HepG2 (cell line): ENCODE data around the gene JPH4. TPM values are rescaled to one million over a fixed set of nuclear protein-coding genes. Genes with fewer than 3 reads are reported as not detected.

ENCODE experiments used
- ATAC-seq: fragments of 200-7000 bp; cut with Tn5 transposase; 3 replicates; pipeline ENCODE4 v1.9.1; 2020; ENCODE audit warnings: mild to moderate bottlenecking, moderate library complexity
- BruUV-seq: library from RNA; stranded (reverse); fragments of 400-500 nt; replicated peaks from 2 replicates; lab custom pipeline; 2021; lab: Mats Ljungman, UMichigan
- CTCF ChIA-PET: fragments of 300-600 bp; formaldehyde crosslinking; extraction: SDS; loops from one replicate; lab custom pipeline; 2021; ENCODE audit warnings: low total read pairs, inconsistent platforms, low intra/inter-chr PET ratio; lab: Yijun Ruan, JAX
- POLR2A ChIA-PET: fragments of 350-600 bp; sonication (Branson Sonifier 250); formaldehyde crosslinking; loops from one replicate; lab custom pipeline; 2020; ENCODE audit warnings: antibody characterized with exemption, inconsistent platforms; lab: Yijun Ruan, JAX
- DNase-seq: peaks from one replicate; pipeline ENCODE4 v3.0.0-alpha.2; 2015; ENCODE audit warnings: low spot score
- FAIRE-seq: peaks from 3 replicates; lab custom pipeline; 2011; peaks lifted over from hg19 to GRCh38; lab: Jason Lieb, UNC
- H2AFZ ChIP-seq: one replicate; pipeline ENCODE4 v1.6.1; 2011; ENCODE audit warnings: low read length, inconsistent platforms
- H3K27ac ChIP-seq: fragments of 300-600 bp; 3 replicates; pipeline ENCODE4 v1.8.0; 2011; ENCODE audit warnings: mixed run types, mild to moderate bottlenecking, mixed read lengths, low read length, inconsistent platforms; ENCODE audit not compliant: insufficient read depth; ENCODE audit errors: extremely low read length
- H3K27me3 ChIP-seq, 2 experiments: fragments of 200-600 bp in 1 of 2; 2 replicates in 1 of 2; 3 replicates in 1 of 2; pipeline versions ENCODE4 v1.6.0 to v1.8.0; 2011; ENCODE audit warnings: low read length in 2 of 2, mild to moderate bottlenecking in 2 of 2, moderate library complexity in 2 of 2, inconsistent platforms in 1 of 2; ENCODE audit not compliant: insufficient read depth in 2 of 2, control insufficient read depth in 1 of 2
- H3K36me3 ChIP-seq, 2 experiments: fragments of 200-600 bp in 1 of 2; replicated peaks in 1 of 2; 2 replicates in 1 of 2; 3 replicates in 1 of 2; pipeline versions ENCODE4 v1.5.1 to v1.8.0; 2011; ENCODE audit warnings: low read length in 2 of 2, inconsistent platforms in 1 of 2; ENCODE audit not compliant: insufficient read depth in 2 of 2, control insufficient read depth in 1 of 2
- H3K4me1 ChIP-seq: 2 replicates; pipeline ENCODE4 v1.5.1; 2012; ENCODE audit warnings: low read length, inconsistent platforms; ENCODE audit not compliant: insufficient read depth
- H3K4me2 ChIP-seq: 2 replicates; pipeline ENCODE4 v1.6.0; 2011; ENCODE audit warnings: low read depth, low read length, inconsistent platforms
- H3K4me3 ChIP-seq, 3 experiments: fragments of 200-600 bp in 1 of 3; sonication (generic), shearing (Covaris generic) in 1 of 3; replicated peaks in 1 of 3; 2 replicates each; pipeline ENCODE4 v1.5.1; 2011 to 2016; ENCODE audit warnings: low read length in 3 of 3, inconsistent platforms in 2 of 3, low read depth in 2 of 3, mild to moderate bottlenecking in 2 of 3, control low read depth in 1 of 3, mixed read lengths in 1 of 3; ENCODE audit not compliant: insufficient read depth in 1 of 3
- H3K79me2 ChIP-seq: one replicate; pipeline ENCODE4 v1.6.1; 2011; ENCODE audit warnings: low read length, inconsistent platforms; ENCODE audit not compliant: insufficient read depth
- H3K9ac ChIP-seq: 2 replicates; pipeline ENCODE4 v1.6.0; 2011; ENCODE audit warnings: mild to moderate bottlenecking, low read depth, low read length, inconsistent platforms; ENCODE audit not compliant: insufficient read depth
- H3K9me3 ChIP-seq: 2 replicates; pipeline ENCODE4 v1.5.1; 2012; ENCODE audit warnings: mild to moderate bottlenecking, low read length
- H4K20me1 ChIP-seq: 2 replicates; pipeline ENCODE4 v1.6.0; 2011; ENCODE audit warnings: inconsistent platforms, mild to moderate bottlenecking, low read length, moderate library complexity; ENCODE audit not compliant: insufficient read depth
- ATM ChIP-seq: fragments of 450-650 bp; IDR thresholded peaks from 2 replicates; pipeline ENCODE4 v1.7.1; 2017; ENCODE audit warnings: mild to moderate bottlenecking, borderline replicate concordance
- CBFB ChIP-seq: sonication (generic); formaldehyde crosslinking; IDR thresholded peaks from 2 replicates; pipeline ENCODE4 v1.4.0; 2020; ENCODE audit warnings: missing genetic modification reagents
- GLI4 ChIP-seq: sonication (generic); formaldehyde crosslinking; IDR thresholded peaks from 2 replicates; pipeline ENCODE4 v1.5.1; 2020; ENCODE audit warnings: missing genetic modification reagents, mild to moderate bottlenecking, moderate library complexity, borderline replicate concordance
- NAIF1 ChIP-seq: sonication (generic); formaldehyde crosslinking; IDR thresholded peaks from 2 replicates; pipeline ENCODE4 v1.5.0; 2020; ENCODE audit warnings: mild to moderate bottlenecking, missing genetic modification reagents, borderline replicate concordance
- RERE ChIP-seq: IDR thresholded peaks from 2 replicates; pipeline ENCODE4 v1.6.1; 2016; ENCODE audit warnings: low read depth, missing genetic modification reagents, missing compliant biosample characterization
- ZNF235 ChIP-seq: sonication (generic); formaldehyde crosslinking; IDR thresholded peaks from 2 replicates; pipeline ENCODE4 v1.8.1; 2023; ENCODE audit warnings: mild to moderate bottlenecking, missing genetic modification reagents, borderline replicate concordance
- ZNF280D ChIP-seq: sonication (generic); formaldehyde crosslinking; IDR thresholded peaks from 2 replicates; pipeline ENCODE4 v1.5.1; 2020; ENCODE audit warnings: mild to moderate bottlenecking, missing genetic modification reagents
- ZNF281 ChIP-seq: sonication (generic); formaldehyde crosslinking; IDR thresholded peaks from 2 replicates; pipeline ENCODE4 v1.4.0; 2020; ENCODE audit warnings: missing genetic modification reagents, borderline replicate concordance
- ZNF343 ChIP-seq: sonication (generic); formaldehyde crosslinking; IDR thresholded peaks from 2 replicates; pipeline ENCODE4 v1.4.0; 2020; ENCODE audit warnings: mild to moderate bottlenecking, missing genetic modification reagents
- WGBS: methylation state at CpG from one replicate; pipeline ENCODE4 v1.1.6; 2017; ENCODE audit warnings: low lambda C conversion rate; 5-methylcytosine and 5-hydroxymethylcytosine counted together
- in situ Hi-C: cut with HindIII; loops from 2 replicates; pipeline ENCODE4 v1.10.0; 2017; ENCODE audit warnings: low pct_unique_long_range_greater_than_20kb; ENCODE audit not compliant: extremely low pct_ligation_motif_present
- intact Hi-C: fragments of 100-400 bp; cut with micrococcal nuclease; formaldehyde crosslinking; loops from one replicate; pipeline ENCODE4 v1.10.0; 2022; ENCODE audit not compliant: unreplicated experiment
- polyA plus RNA-seq, 8 experiments: library from polyadenylated mRNA; depleted of rRNA in 3 of 8; stranded (reverse) in 7 of 8; unstranded in 1 of 8; fragments of >200 nt; fragmentation: Illumina TruSeq in 4 of 8; extraction: Trizol in 4 of 8; gene quantifications; 2 replicates each; pipeline versions ENCODE4 v1.2.1 to v1.2.3, GENCODE V29; 2011 to 2016; ENCODE audit warnings: low read depth in 4 of 8, missing spikeins in 1 of 8, mixed read lengths in 1 of 8; ENCODE audit not compliant: insufficient read depth in 1 of 8
- total RNA-seq, 5 experiments: library from RNA; depleted of rRNA; stranded (reverse); fragments of >200 nt; fragmentation: Illumina TruSeq; extraction: Trizol; gene quantifications; 2 replicates each; pipeline ENCODE4 v1.2.3, GENCODE V29; 2016; ENCODE audit warnings: low read depth in 1 of 5

Gene JPH4
- total and polyA plus RNA-seq, 2 of the 13 experiments (the other 11 are each of a cell fraction or from before 2014, with no cell fraction given) = 0.08 to 0.22 TPM

GRCh38 chr14:23559010-23559925 lies 19.3 kb downstream of the JPH4 start:
- CTCF ChIA-PET = interaction anchor here (0.6 to 10.9 kb wide), 6 partner anchors 20 to 566 kb away, joined by 3 to 275 read pairs (median 6); partner anchors contain the start of gene NGDN
- Histone ChIP-seq H3K27ac (peak overlapping the region; percentile 2), H3K4me1 (peaks cover 47% of the 10 kb centered on the region), H3K4me2 (no peak overlapping the region), H3K9me3 (no peaks in the 10 kb centered on the region), H2AFZ (no peak overlapping the region), H3K36me3 (peaks cover 38 to 52% of the 10 kb centered on the region in 2 experiments), H3K9ac (no peak overlapping the region), H3K79me2 (peaks cover 9% of the 10 kb centered on the region), H3K27me3 (no peaks in the 10 kb centered on the region; a peak in 1 of 5 replicates), H3K4me3 (no peak overlapping the region), H4K20me1 (peaks cover 13% of the 10 kb centered on the region; the same call in 1 of the 2 replicates)
- 82% methylated on average over 21 of the region's 21 CpGs for WGBS
- POLR2A ChIA-PET = interaction anchor here (0.7 to 7.6 kb wide), 17 partner anchors 8 to 273 kb away, joined by 3 to 113 read pairs (median 5); partner anchors contain the start of genes AP1G2, BCL2L2, HOMEZ and PABPN1
- ATAC-seq (no peak), DNase-seq (peak; percentile 72), FAIRE-seq (peak; percentile 21)
- no TSS peak for BruUV-seq
- intact Hi-C loops = loop anchor here (5.0 kb wide), 1 partner anchor 292 kb away; no protein-coding TSS in a partner anchor
- in situ Hi-C loops = loop anchor here (5.0 kb wide), 2 partner anchors 77 to 237 kb away; partner anchors contain the start of gene PABPN1
- no peak for TF ChIP-seq ZNF343 (CRISPR knock-in tag)
- no peak for TF ChIP-seq ZNF235 (CRISPR knock-in tag)
- TF ChIP-seq NAIF1 (CRISPR knock-in tag) = peak; percentile 70; the same call in 1 of the 2 replicates
- no peak; the same call in 1 of the 2 replicates for TF ChIP-seq CBFB (CRISPR knock-in tag)
- no peak for TF ChIP-seq ZNF281
- TF ChIP-seq RERE (CRISPR knock-in tag) = no peak
- TF ChIP-seq ATM = no peak
- no peak for TF ChIP-seq ZNF280D
- no peak for TF ChIP-seq GLI4
